K562 (cell line): Measurements from ENCODE around the gene GFOD1. TPM values are rescaled to one million over a fixed set of nuclear protein-coding genes. Genes with fewer than 3 reads are reported as not detected.

ENCODE experiments used
- CBFA2T3 ChIP-seq: fragments of 450-650 bp; IDR thresholded peaks from 2 replicates; pipeline ENCODE4 v1.6.1; 2017
- IFI16 ChIP-seq: fragments of 250-450 bp; sonication (Bioruptor Pico); IDR thresholded peaks from 2 replicates; pipeline ENCODE4 v2.1.2; 2022; ENCODE audit warnings: mild to moderate bottlenecking, inconsistent platforms
- MCM7 ChIP-seq, 2 experiments: fragments of 450-650 bp; IDR thresholded peaks; 2 replicates each; pipeline ENCODE4 v1.6.1; 2016 to 2018
- NCOR1 ChIP-seq: fragments of 450-650 bp; IDR thresholded peaks from 2 replicates; pipeline ENCODE4 v1.6.1; 2016; ENCODE audit warnings: mild to moderate bottlenecking, moderate library complexity
- PML ChIP-seq: IDR thresholded peaks from 2 replicates; pipeline ENCODE4 v1.6.1; 2012; ENCODE audit warnings: low read length, inconsistent platforms
- SREBF1 ChIP-seq: fragments of 150-350 bp; IDR thresholded peaks from 2 replicates; pipeline ENCODE4 v1.6.1; 2014; ENCODE audit warnings: antibody characterized with exemption, low read depth, low read length, borderline replicate concordance
- SRSF9 ChIP-seq: fragments of 200-400 bp; formaldehyde crosslinking; IDR thresholded peaks from 2 replicates; pipeline ENCODE4 v1.6.1; 2017; ENCODE audit warnings: low read depth, low read length, borderline replicate concordance
- ZNF143 ChIP-seq: sonication (generic); formaldehyde crosslinking; IDR thresholded peaks from 2 replicates; pipeline ENCODE4 v1.9.0; 2022; ENCODE audit warnings: mild to moderate bottlenecking, missing genetic modification reagents
- ZNF212 ChIP-seq: fragments of 450-650 bp; formaldehyde crosslinking; IDR thresholded peaks from 2 replicates; pipeline ENCODE4 v1.4.0; 2020; ENCODE audit warnings: mild to moderate bottlenecking
- polyA plus RNA-seq, 8 experiments: library from polyadenylated mRNA; depleted of rRNA in 4 of 8; stranded (reverse) in 5 of 8; unstranded in 3 of 8; fragments of >200 nt; fragmentation: Nextera tagmentation in 2 of 8; fragmentation: Illumina TruSeq in 1 of 8; extraction: Ambion mirVana in 2 of 8; extraction: Trizol in 1 of 8; gene quantifications; 2 replicates each; pipeline versions ENCODE4 v1.2.1 to v1.2.3, GENCODE V29; 2011 to 2014; ENCODE audit warnings: inconsistent platforms in 1 of 8, missing spikeins in 1 of 8
- total RNA-seq, 7 experiments: library from RNA; depleted of rRNA in 6 of 7; stranded (reverse); fragments of >200 nt in 6 of 7; fragmentation: Illumina TruSeq in 2 of 7; extraction: Trizol in 2 of 7; gene quantifications; 2 replicates each; pipeline versions ENCODE4 v1.2.1 to v1.2.3, GENCODE V29; 2011 to 2021; ENCODE audit warnings: low replicate concordance in 1 of 7
- TF ChIP-seq, protein P1 (sequence below), 2 experiments: fragments of 450-650 bp; formaldehyde crosslinking in 1 of 2; IDR thresholded peaks; 2 replicates each; pipeline versions ENCODE4 v1.4.0 to v1.6.1; 2014 to 2020; ENCODE audit warnings: mild to moderate bottlenecking in 2 of 2, borderline replicate concordance in 1 of 2, low read depth in 1 of 2
- TF ChIP-seq, protein P2 (sequence below): sonication (generic); IDR thresholded peaks from 2 replicates; pipeline ENCODE4 v1.6.1; 2016
- TF ChIP-seq, protein P3 (sequence below): sonication (generic); formaldehyde crosslinking; IDR thresholded peaks from 2 replicates; pipeline ENCODE4 v1.8.1; 2023; ENCODE audit warnings: mild to moderate bottlenecking, missing genetic modification reagents, moderate library complexity
- TF ChIP-seq, protein P4 (sequence below): fragments of 250-450 bp; sonication (Bioruptor Pico); IDR thresholded peaks from 2 replicates; pipeline ENCODE4 v1.4.0; 2020
- TF ChIP-seq, protein P5 (sequence below): IDR thresholded peaks from 2 replicates; pipeline ENCODE4 v1.6.1; 2012; ENCODE audit warnings: low read depth, low read length, improper control_type of control experiment, borderline replicate concordance

GFOD1 gene
- total and polyA plus RNA-seq, 9 of the 15 experiments (the other 6 are each of a cell fraction or from before 2014, with no cell fraction given): 3.8 to 12.0 (median 8.2) TPM

DNA sequence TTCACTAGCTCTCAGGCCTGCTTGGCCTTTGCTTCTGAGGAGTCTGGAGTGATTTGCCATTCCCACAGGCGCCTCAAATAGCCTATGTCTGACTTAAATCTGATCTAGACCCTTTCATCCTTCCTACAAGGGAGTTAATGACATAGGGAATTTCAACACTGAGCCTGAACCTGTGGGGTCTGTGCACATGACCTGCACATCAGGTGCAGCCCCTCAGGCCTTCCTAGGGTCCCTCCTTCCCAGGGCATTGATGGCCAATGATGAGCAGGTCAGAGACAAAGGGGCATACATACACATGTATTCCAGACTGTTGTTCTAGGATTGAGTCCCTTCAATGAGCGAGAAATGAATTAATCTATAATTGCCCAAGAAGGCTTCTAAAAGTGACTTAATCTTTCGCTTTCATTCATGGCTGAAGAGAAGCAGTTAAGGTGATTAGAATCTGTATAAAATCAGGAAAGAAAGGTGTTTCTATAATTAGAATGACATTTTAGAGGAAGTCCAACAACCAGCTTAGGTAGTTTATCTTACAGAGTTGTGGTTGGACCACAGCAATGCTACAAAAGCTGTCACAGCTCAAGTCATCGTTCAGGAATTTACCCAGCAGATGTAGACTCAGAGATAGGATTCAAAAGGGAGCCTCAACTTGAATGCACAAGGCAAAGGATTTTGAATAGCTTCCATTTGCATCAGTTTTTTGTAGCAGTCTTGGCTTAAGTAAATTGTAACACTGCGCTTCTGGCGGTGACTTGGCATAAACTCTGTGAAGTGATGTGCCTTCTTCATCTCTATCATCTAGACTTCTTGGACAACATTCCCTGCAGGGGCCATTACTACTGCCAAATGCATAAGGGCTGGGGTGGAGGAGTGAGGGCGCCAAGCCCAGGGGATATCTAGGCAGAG lies 132.1 kb downstream of the GFOD1 start (continued):
- TF ChIP-seq, protein P1, sequence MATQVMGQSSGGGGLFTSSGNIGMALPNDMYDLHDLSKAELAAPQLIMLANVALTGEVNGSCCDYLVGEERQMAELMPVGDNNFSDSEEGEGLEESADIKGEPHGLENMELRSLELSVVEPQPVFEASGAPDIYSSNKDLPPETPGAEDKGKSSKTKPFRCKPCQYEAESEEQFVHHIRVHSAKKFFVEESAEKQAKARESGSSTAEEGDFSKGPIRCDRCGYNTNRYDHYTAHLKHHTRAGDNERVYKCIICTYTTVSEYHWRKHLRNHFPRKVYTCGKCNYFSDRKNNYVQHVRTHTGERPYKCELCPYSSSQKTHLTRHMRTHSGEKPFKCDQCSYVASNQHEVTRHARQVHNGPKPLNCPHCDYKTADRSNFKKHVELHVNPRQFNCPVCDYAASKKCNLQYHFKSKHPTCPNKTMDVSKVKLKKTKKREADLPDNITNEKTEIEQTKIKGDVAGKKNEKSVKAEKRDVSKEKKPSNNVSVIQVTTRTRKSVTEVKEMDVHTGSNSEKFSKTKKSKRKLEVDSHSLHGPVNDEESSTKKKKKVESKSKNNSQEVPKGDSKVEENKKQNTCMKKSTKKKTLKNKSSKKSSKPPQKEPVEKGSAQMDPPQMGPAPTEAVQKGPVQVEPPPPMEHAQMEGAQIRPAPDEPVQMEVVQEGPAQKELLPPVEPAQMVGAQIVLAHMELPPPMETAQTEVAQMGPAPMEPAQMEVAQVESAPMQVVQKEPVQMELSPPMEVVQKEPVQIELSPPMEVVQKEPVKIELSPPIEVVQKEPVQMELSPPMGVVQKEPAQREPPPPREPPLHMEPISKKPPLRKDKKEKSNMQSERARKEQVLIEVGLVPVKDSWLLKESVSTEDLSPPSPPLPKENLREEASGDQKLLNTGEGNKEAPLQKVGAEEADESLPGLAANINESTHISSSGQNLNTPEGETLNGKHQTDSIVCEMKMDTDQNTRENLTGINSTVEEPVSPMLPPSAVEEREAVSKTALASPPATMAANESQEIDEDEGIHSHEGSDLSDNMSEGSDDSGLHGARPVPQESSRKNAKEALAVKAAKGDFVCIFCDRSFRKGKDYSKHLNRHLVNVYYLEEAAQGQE (IDR thresholded peaks at IDR 0.05; ENCODE audit: borderline replicate concordance): no peak
- TF ChIP-seq, protein P1 (CRISPR knock-in tag; IDR thresholded peaks at IDR 0.05; ENCODE audit: low read depth): no peak
- TF ChIP-seq, protein P2, sequence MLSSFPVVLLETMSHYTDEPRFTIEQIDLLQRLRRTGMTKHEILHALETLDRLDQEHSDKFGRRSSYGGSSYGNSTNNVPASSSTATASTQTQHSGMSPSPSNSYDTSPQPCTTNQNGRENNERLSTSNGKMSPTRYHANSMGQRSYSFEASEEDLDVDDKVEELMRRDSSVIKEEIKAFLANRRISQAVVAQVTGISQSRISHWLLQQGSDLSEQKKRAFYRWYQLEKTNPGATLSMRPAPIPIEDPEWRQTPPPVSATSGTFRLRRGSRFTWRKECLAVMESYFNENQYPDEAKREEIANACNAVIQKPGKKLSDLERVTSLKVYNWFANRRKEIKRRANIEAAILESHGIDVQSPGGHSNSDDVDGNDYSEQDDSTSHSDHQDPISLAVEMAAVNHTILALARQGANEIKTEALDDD: no peak; the same call in 1 of the 2 replicates
- TF ChIP-seq PML: peak; percentile 92
- no peak for TF ChIP-seq MCM7 (IDR thresholded peaks at IDR 0.05)
- no peak for TF ChIP-seq SREBF1
- TF ChIP-seq SRSF9: no peak
- TF ChIP-seq, protein P3, sequence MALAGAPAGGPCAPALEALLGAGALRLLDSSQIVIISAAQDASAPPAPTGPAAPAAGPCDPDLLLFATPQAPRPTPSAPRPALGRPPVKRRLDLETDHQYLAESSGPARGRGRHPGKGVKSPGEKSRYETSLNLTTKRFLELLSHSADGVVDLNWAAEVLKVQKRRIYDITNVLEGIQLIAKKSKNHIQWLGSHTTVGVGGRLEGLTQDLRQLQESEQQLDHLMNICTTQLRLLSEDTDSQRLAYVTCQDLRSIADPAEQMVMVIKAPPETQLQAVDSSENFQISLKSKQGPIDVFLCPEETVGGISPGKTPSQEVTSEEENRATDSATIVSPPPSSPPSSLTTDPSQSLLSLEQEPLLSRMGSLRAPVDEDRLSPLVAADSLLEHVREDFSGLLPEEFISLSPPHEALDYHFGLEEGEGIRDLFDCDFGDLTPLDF (CRISPR knock-in tag): no peak
- TF ChIP-seq ZNF143 (CRISPR knock-in tag): no peak
- TF ChIP-seq CBFA2T3: peak; percentile 94
- TF ChIP-seq, protein P4, sequence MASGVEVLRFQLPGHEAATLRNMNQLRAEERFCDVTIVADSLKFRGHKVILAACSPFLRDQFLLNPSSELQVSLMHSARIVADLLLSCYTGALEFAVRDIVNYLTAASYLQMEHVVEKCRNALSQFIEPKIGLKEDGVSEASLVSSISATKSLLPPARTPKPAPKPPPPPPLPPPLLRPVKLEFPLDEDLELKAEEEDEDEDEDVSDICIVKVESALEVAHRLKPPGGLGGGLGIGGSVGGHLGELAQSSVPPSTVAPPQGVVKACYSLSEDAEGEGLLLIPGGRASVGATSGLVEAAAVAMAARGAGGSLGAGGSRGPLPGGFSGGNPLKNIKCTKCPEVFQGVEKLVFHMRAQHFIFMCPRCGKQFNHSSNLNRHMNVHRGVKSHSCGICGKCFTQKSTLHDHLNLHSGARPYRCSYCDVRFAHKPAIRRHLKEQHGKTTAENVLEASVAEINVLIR (CRISPR knock-in tag): 0 out of 2 replicates have a peak, but pooled peaks have one; percentile 26
- TF ChIP-seq NCOR1: peak; percentile 89
- no peak for TF ChIP-seq IFI16 (CRISPR knock-in tag)
- no peak for TF ChIP-seq ZNF212 (CRISPR knock-in tag)
- TF ChIP-seq, protein P5, sequence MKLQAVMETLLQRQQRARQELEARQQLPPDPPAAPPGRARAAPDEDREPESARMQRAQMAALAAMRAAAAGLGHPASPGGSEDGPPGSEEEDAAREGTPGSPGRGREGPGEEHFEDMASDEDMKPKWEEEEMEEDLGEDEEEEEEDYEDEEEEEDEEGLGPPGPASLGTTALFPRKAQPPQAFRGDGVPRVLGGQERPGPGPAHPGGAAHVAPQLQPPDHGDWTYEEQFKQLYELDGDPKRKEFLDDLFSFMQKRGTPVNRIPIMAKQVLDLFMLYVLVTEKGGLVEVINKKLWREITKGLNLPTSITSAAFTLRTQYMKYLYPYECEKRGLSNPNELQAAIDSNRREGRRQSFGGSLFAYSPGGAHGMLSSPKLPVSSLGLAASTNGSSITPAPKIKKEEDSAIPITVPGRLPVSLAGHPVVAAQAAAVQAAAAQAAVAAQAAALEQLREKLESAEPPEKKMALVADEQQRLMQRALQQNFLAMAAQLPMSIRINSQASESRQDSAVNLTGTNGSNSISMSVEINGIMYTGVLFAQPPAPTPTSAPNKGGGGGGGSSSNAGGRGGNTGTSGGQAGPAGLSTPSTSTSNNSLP: no peak
